SJCRH30 (cell line): Measurements from ENCODE around the gene ATG16L1. TPM values are rescaled to one million over a fixed set of nuclear protein-coding genes. Genes with fewer than 3 reads are reported as not detected.
A peak's percentile ranks its signal among the peaks of the same experiment; 100 is the strongest.

ENCODE experiments used
- DNase-seq, 2 experiments: peaks; one replicate each; pipeline ENCODE4 v3.0.0-alpha.2; 2015 to 2020
- H3K27ac ChIP-seq: fragments of 250-450 bp; sonication (Bioruptor Pico); 2 replicates; pipeline ENCODE4 v1.5.1; 2020; ENCODE audit warnings: mild to moderate bottlenecking, moderate library complexity
- H3K27me3 ChIP-seq: fragments of 250-450 bp; sonication (Bioruptor Pico); 2 replicates; pipeline ENCODE4 v1.5.1; 2020; ENCODE audit warnings: mild to moderate bottlenecking, moderate library complexity
- H3K36me3 ChIP-seq: fragments of 250-450 bp; sonication (Bioruptor Pico); 2 replicates; pipeline ENCODE4 v1.5.1; 2020; ENCODE audit warnings: mild to moderate bottlenecking, moderate library complexity
- H3K4me1 ChIP-seq: fragments of 250-450 bp; sonication (Bioruptor Pico); 2 replicates; pipeline ENCODE4 v1.5.1; 2020; ENCODE audit warnings: mild to moderate bottlenecking, moderate library complexity
- H3K4me3 ChIP-seq: fragments of 250-450 bp; sonication (Bioruptor Pico); 2 replicates; pipeline ENCODE4 v1.5.1; 2020; ENCODE audit warnings: mild to moderate bottlenecking, moderate library complexity
- H3K9me3 ChIP-seq: fragments of 250-450 bp; sonication (Bioruptor Pico); replicated peaks from 2 replicates; pipeline ENCODE4 v1.5.1; 2020; ENCODE audit warnings: mild to moderate bottlenecking, moderate library complexity
- total RNA-seq: library from RNA; depleted of rRNA; stranded (reverse); fragments of >200 nt; shearing (Covaris generic); gene quantifications from 2 replicates; pipeline ENCODE4 v1.2.3, GENCODE V29; 2014

The ATG16L1 gene
- total RNA-seq, 1 experiment from 2014 or later = 28.9 TPM

DNA sequence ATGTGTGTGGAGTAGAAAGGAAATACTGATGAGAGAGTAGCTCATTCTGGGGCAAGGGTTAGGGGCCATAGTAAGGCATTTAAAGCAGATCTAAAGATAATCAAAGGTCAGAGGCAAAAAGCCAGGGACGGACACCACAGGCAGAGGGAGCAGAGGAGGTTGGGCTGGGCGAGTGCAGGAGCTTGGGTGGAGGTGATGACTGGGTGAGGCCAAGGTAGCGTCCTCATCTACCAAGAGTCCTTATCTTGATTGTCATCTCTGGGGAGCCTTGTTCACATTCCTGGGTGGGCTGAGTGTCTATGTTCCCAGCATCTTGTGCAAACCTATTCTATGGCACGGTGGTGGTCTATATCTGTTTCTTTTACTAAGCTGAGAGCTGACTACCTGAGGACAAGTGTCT, 30.1 kb downstream of the ATG16L1 start:
- Histone ChIP-seq H3K9me3 (no peaks in the 10 kb centered on the region), H3K36me3 (peaks cover 83% of the 10 kb centered on the region), H3K27ac (no peak overlapping the region), H3K4me1 (no peaks in the 10 kb centered on the region), H3K4me3 (no peak overlapping the region), H3K27me3 (no peaks in the 10 kb centered on the region)
- DNase-seq = no peak

DNA sequence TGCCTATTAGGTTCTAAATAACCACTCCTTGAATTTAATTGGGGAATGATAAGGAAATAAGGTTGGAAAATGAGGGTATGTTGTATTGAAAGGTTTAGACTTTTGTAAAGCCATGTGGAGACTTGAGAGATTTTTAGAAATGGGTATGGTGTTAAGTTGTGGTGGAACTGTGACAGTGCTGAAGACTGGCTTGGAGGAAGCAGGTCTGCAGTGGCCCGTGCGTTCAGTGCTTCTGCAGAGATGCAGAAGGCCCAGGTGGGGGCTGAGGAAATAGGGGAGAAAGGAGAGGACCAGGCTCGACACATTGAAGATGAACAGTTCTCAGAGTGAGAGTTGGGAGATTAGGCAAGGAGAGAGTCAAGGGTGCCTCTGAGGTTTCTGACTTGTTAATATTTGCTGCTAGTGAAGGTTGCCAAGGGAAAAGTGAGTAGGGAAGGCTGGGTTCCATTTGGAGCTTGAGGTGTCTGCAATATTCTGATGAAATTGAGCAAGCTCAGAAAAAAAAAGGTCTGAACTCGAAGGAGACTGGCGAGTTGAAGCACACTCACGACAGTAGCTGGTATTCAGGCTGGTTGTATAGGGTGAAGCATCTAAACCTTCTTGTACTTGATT, 30.6 kb downstream of the ATG16L1 start:
- Histone ChIP-seq H3K27ac (no peak overlapping the region), H3K4me3 (no peak overlapping the region), H3K9me3 (no peaks in the 10 kb centered on the region), H3K27me3 (no peaks in the 10 kb centered on the region), H3K4me1 (no peaks in the 10 kb centered on the region), H3K36me3 (peaks cover 82% of the 10 kb centered on the region)
- DNase-seq = no peak

DNA sequence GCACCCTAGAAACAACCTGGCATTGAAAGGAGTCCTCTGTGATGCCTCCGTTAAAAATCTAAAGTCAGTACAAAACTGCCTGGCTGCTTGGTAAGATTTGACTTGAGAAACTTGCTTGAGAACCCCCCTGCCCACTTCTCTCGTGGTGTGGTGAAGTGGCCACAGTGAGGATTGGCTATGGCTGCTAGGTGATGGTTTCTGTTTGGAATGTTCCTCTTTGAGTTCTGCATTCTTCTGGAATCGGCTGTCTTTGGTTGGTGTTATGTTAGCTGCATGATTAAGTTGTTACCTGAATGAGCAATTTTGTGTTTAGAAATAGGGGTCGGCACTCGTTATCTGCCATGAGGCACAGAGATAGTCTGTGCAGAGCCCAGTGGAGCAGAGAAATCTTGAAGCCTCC, 34.4 kb downstream of the ATG16L1 start:
- H3K27me3 ChIP-seq = no peaks in the 10 kb centered on the region
- no peak overlapping the region for H3K4me3 ChIP-seq
- no peaks in the 10 kb centered on the region; the same call in 1 of the 2 replicates for H3K4me1 ChIP-seq
- no peak for DNase-seq
- H3K9me3 ChIP-seq = no peaks in the 10 kb centered on the region
- H3K27ac ChIP-seq = no peak overlapping the region
- peaks cover 88% of the 10 kb centered on the region for H3K36me3 ChIP-seq

DNA sequence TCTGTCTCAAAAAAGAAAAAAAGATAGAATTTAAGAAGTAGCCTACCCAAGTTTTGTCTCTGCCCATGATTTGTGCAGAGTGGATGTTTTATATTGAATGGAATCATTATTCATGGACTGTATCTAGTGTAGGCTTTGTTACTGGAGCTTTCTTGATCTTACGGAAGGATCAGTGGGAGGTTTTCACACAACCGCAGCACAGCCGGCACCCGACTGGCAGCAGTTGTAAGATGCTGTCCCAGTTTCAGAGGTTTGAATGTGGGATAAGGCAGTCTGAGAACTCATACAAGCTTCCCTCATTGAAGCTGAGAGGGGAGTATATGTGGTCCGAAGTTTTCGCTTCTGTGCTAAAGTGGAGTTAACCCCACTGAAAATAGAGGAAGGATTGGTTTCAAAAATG, 36.4 kb downstream of the ATG16L1 start:
- H3K9me3 ChIP-seq = no peaks in the 10 kb centered on the region

DNA sequence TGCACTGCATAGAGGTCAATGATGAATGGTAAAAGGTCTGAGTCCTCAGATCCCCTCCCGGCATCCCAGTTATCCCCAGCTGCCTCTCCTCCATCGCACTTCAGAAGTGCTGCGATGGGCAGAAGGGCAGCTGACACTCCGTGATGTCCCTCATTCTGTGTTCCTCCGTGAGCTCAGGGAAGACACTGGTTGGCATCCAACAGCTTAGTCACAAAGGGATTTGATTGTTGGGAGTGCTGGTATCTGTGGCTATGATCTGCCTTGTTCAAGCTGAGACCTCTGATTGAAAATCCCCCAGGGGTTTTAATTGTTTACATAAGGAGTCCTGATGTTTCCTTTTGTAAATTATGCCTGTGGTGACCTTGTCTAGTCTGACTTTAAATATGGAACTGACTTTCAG, 37.2 kb downstream of the ATG16L1 start:
- H3K4me3 ChIP-seq = no peak overlapping the region
- no peaks in the 10 kb centered on the region for H3K9me3 ChIP-seq
- no peaks in the 10 kb centered on the region; the same call in 1 of the 2 replicates for H3K4me1 ChIP-seq
- DNase-seq = peak in 1 of 2 experiments; percentile 29
- no peaks in the 10 kb centered on the region for H3K27me3 ChIP-seq
- H3K27ac ChIP-seq = no peak overlapping the region
- H3K36me3 ChIP-seq = peaks cover 83% of the 10 kb centered on the region

More for the DNA sequence above, 36.4 kb downstream of the ATG16L1 start:
- no peaks in the 10 kb centered on the region for H3K27me3 ChIP-seq
- no peaks in the 10 kb centered on the region; the same call in 1 of the 2 replicates for H3K4me1 ChIP-seq
- peaks cover 86% of the 10 kb centered on the region for H3K36me3 ChIP-seq
- no peak overlapping the region for H3K27ac ChIP-seq
- no peak overlapping the region for H3K4me3 ChIP-seq
- no peak for DNase-seq

DNA sequence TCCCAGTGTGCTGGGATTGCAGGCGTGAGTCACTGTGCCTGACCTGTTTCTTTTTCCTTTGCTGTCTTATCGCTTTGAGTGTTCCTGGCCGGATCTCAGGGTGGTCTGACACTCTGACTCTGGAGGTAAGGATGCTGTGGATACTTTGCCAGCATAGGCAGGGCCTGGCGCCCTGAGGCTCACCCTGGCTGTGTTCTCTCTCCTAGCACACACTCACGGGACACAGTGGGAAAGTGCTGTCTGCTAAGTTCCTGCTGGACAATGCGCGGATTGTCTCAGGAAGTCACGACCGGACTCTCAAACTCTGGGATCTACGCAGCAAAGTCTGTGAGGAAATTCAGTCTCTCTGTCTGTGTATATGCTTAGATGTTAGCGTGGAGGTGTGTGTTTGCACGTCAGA, 38.2 kb downstream of the ATG16L1 start:
- Histone ChIP-seq H3K36me3 (peaks cover 85% of the 10 kb centered on the region), H3K27me3 (no peaks in the 10 kb centered on the region), H3K4me3 (no peak overlapping the region), H3K27ac (no peak overlapping the region), H3K4me1 (no peaks in the 10 kb centered on the region; the same call in 1 of the 2 replicates), H3K9me3 (no peaks in the 10 kb centered on the region)
- no peak for DNase-seq

DNA sequence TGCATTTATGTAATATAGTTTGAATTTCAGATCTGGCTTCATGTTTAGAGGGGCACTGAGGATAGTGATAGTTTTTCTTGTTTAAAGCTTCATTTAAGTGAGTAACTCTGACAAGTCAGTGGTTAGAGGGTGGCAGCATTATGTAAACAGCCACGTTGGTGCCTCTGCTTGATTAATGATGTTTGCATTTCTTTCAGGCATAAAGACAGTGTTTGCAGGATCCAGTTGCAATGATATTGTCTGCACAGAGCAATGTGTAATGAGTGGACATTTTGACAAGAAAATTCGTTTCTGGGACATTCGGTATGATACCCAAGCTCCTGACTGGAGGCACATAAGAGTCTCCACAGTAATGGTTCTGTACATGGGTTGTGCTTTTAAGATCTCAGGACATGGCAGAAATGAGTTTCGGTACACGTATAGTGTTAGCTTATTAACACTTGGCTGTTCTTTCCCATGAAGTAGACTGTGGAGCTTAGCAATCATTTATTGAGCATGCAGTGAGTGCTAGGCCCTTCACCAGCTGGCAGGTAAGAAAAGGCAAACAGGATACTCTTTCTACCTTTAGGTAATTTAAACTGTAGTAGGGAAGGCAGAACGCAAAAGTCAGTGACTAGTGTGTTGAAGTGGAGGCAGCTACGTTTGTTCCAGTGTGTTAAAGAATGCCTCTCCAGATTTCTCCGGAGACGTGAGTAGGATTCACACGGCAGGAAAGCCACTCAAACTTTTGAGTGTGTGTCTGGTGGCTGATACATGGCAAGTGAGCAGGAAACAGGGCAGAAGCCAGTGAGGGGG, 38.8 kb downstream of the ATG16L1 start:
- Histone ChIP-seq H3K4me1 (no peaks in the 10 kb centered on the region; the same call in 1 of the 2 replicates), H3K27me3 (no peaks in the 10 kb centered on the region), H3K36me3 (peaks cover 79% of the 10 kb centered on the region), H3K9me3 (no peaks in the 10 kb centered on the region), H3K27ac (no peak overlapping the region), H3K4me3 (no peak overlapping the region)
- DNase-seq = no peak

DNA sequence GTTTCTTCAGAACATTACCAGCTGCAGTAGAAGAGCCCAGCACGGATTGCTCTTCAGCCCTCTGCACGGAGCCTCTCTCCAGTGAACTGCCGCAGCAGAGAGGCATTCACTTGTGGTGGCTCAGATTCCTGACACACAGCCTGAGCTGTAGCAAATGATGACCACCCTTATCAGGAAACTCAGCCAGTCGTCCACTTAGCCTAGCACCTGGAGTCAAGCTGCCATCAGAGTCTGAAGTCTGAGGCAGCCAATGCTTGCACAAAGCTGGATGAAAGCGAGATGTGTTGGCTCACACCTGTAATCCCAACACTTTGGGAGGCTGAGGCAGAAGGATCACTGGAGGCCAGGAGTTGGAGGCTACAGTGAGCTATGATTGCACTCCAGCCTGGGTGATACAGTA, 44.4 kb downstream of the ATG16L1 start:
- H3K27me3 ChIP-seq = no peaks in the 10 kb centered on the region
- peaks cover 30% of the 10 kb centered on the region for H3K36me3 ChIP-seq
- DNase-seq = no peak
- no peaks in the 10 kb centered on the region for H3K9me3 ChIP-seq
- no peak overlapping the region for H3K4me3 ChIP-seq
- no peaks in the 10 kb centered on the region for H3K4me1 ChIP-seq
- no peak overlapping the region for H3K27ac ChIP-seq

DNA sequence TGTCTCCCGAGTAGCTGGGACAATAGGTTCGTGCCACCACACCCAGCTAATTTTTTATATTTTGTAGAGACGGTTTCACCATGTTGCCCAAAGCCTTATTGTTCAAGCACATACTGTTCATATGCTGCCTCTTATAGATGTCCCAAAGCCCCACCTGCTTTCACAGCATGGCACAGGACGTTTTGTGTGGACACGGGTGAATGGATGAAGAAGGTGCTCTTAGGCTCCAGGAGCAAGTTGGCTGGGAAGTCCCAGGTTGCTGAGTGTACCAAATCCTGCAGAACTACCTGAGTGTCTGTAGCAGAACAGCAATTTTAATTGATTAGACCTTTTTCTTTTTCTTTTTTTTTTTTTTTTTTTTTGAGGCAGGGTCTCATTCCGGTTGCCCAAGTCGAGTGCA, 45.6 kb downstream of the ATG16L1 start:
- no peak overlapping the region for H3K4me3 ChIP-seq
- H3K27me3 ChIP-seq = no peaks in the 10 kb centered on the region
- no peaks in the 10 kb centered on the region for H3K9me3 ChIP-seq
- H3K4me1 ChIP-seq = no peaks in the 10 kb centered on the region
- H3K36me3 ChIP-seq = peaks cover 20% of the 10 kb centered on the region
- DNase-seq = no peak
- H3K27ac ChIP-seq = no peak overlapping the region

DNA sequence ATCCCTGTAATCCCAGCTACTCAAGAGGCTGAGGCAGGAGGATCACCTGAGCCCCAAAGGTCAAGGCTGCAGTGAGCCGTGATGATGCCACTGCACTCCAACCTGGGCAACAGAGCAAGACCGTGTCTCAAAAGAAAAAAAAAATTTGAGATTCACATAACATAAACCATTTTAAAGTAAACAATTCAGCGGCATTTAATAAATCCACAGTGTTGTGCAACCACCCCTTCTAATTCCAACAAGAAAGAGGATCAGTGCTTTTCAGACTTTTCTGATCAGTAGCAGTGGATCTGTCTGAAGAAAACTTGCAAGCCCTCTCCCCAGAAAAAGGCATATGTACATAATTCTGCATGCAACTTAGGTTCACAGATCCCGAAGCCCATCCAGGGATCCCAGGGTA, 48.9 kb downstream of the ATG16L1 start:
- DNase-seq = no peak

DNA sequence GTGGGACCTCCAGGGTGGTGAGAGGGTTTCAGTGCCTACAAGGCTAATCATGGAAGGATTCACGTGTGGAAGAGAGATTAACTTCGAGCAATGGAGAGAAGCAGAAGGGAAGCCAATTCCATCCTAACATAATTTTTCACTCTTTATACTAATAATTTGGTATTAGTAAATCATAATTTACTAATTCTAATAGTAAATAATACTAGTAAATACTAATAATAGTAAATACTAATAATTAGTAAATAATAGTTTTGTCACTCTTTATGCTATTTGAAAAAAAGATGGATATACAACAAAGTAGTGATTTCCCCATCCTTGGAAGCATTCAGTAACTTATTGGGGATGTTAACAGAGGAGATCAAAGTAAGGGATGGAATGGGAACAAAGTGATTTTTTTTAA, 49.8 kb downstream of the ATG16L1 start:
- Histone ChIP-seq H3K4me1 (no peaks in the 10 kb centered on the region), H3K27ac (no peak overlapping the region), H3K36me3 (no peaks in the 10 kb centered on the region; the same call in 1 of the 2 replicates), H3K27me3 (no peaks in the 10 kb centered on the region), H3K9me3 (no peaks in the 10 kb centered on the region), H3K4me3 (no peak overlapping the region)
- DNase-seq = no peak

More for the DNA sequence above, 48.9 kb downstream of the ATG16L1 start:
- Histone ChIP-seq H3K4me1 (no peaks in the 10 kb centered on the region), H3K27me3 (no peaks in the 10 kb centered on the region), H3K27ac (no peak overlapping the region), H3K36me3 (no peaks in the 10 kb centered on the region; the same call in 1 of the 2 replicates), H3K4me3 (no peak overlapping the region), H3K9me3 (no peaks in the 10 kb centered on the region)

DNA sequence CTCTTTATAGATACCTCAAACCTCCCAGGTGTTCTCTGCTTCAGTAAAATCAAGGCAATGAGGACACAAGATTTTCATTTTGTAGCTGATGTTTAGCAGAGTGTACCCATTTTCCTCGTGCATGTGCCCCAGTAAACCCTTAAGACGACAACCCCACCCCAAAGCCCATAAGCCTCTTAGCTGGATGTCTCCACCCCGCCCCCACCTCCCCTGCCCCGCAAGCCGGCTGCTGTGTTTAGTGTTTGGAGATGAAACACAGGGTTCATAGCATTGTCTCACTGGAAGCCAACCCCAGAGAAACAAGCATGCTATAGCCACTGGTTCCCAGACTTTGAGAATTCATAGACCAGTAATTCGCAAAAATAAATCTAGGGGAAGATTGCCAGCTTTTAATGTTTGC, 50.3 kb downstream of the ATG16L1 start:
- H3K4me3 ChIP-seq = no peak overlapping the region
- H3K36me3 ChIP-seq = no peaks in the 10 kb centered on the region
- DNase-seq = no peak
- H3K9me3 ChIP-seq = no peaks in the 10 kb centered on the region
- H3K27ac ChIP-seq = no peak overlapping the region
- no peaks in the 10 kb centered on the region for H3K27me3 ChIP-seq
- H3K4me1 ChIP-seq = no peaks in the 10 kb centered on the region

DNA sequence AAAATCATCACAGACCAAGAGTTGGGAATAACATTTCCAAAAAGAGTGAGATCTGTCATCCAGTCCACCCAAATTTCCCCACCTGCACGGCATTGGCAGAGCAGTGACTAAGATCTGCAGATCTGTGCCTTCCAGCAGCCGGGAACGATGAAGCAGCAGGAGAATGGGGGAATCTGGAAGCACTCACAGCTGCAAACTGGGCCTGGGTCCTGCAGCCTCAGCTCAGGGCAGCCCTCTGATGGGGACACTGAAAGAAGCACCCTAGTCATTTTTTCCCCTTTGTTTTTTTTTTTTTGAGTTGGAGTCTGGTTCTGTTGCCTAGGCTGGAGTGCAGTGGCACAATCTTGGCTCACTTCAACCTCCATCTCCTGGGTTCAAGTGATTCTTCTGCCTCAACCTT, 51.8 kb downstream of the ATG16L1 start:
- H3K27me3 ChIP-seq = no peaks in the 10 kb centered on the region
- no peaks in the 10 kb centered on the region for H3K4me1 ChIP-seq
- H3K4me3 ChIP-seq = no peak overlapping the region
- DNase-seq = no peak
- H3K9me3 ChIP-seq = no peaks in the 10 kb centered on the region
- H3K27ac ChIP-seq = no peak overlapping the region
- H3K36me3 ChIP-seq = no peaks in the 10 kb centered on the region

DNA sequence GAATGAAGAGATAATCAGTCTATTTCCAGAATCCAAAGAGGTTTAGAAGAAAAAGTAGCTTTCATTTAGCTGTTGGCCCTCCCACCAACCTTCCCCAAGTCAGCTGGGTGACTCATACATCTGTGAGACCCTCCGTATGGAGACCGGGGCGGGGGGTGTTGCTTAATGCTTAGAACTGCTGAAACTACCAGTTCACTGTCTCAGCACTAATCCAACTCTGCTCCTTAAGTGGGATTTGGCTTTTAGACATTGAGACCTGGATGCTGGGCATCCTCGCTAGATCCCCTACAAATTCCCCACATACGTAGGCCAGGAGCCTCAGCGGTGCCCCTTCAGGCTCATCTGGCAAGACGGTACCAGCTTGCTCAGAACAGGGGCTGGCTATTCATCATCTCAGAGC, 56.1 kb downstream of the ATG16L1 start, which contains the start of gene SAG:
TSS of gene SAG (plus strand) at position 252 of the 400 bp plus-strand sequence. CDS start 1,374 bp downstream, outside the sequence.
- H3K4me1 ChIP-seq = no peaks in the 10 kb centered on the region
- H3K4me3 ChIP-seq = no peak within 1 kb of the TSS
- no peaks in the 10 kb centered on the region for H3K36me3 ChIP-seq
- H3K27me3 ChIP-seq = no peaks in the 10 kb centered on the region
- no peaks in the 10 kb centered on the region for H3K9me3 ChIP-seq
- no peak within 1 kb of the TSS for H3K27ac ChIP-seq
- DNase-seq = no peak

DNA sequence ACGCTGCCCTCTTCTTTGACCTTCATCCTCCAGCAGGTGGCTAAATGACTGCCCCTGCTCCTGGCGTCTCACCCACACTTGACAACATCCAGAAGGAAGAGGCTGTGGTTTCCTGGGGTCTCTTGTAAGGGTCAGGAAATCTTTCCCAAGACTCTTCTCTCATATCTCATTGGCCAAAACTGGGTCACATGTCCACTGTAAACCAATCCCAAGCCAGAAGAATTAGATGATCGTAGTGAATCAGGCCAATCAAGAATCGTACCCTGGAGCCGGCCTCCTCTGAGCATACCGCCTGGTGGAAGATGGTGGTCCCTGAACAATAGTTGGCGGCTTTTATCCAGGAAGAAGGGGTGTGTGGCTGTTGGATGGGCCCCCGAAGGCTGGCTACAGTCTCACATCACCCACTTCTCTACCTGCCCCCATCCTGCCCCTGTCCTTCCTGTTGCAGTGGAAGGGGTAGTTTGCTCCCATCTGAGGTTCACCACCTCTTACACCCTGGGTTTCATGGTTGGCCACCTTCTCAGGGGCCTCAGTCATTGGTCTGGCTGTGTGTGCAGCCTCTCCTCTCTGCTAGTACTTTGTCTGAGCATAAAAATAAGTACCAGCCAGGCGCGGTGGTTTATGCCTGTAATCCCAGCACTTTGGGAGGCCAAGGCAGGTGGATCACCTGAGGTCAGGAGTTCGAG, 59.9 kb downstream of the ATG16L1 start:
- DNase-seq = no peak
- Histone ChIP-seq H3K27ac (no peak overlapping the region), H3K4me1 (no peaks in the 10 kb centered on the region; the same call in 1 of the 2 replicates), H3K27me3 (no peaks in the 10 kb centered on the region), H3K9me3 (no peaks in the 10 kb centered on the region), H3K36me3 (no peaks in the 10 kb centered on the region), H3K4me3 (no peak overlapping the region)
